AG04450 (cell line): Measurements from ENCODE around the gene PROSER2. TPM values are rescaled to one million over a fixed set of nuclear protein-coding genes. Genes with fewer than 3 reads are reported as not detected.

ENCODE experiments used
- CTCF ChIA-PET: fragments of 300-600, 350-600 bp; formaldehyde crosslinking; extraction: SDS; loops from one replicate; lab custom pipeline; 2022; ENCODE audit warnings: antibody characterized with exemption, inconsistent platforms; lab: Charles Lee
- POLR2A ChIA-PET: fragments of 350-600 bp; formaldehyde crosslinking; extraction: SDS; loops from one replicate; lab custom pipeline; 2021; ENCODE audit warnings: antibody characterized with exemption, inconsistent platforms; lab: Yijun Ruan, JAX
- DNase-seq: peaks from one replicate; pipeline ENCODE4 v3.0.0-alpha.2; 2011; ENCODE audit warnings: low read depth, low spot score
- H3K27ac ChIP-seq: one replicate; pipeline ENCODE4 v1.5.1; 2012; ENCODE audit warnings: low read depth, low read length, control low read depth
- H3K27me3 ChIP-seq: one replicate; pipeline ENCODE4 v1.6.0; 2012; ENCODE audit warnings: low read length; ENCODE audit not compliant: control insufficient read depth, insufficient read depth
- H3K4me3 ChIP-seq: 2 replicates; pipeline ENCODE4 v1.5.1; 2011; ENCODE audit warnings: mild to moderate bottlenecking, low read depth, low read length, control low read depth
- H3K9me3 ChIP-seq: 2 replicates; pipeline ENCODE4 v1.5.1; 2012; ENCODE audit warnings: low read length; ENCODE audit not compliant: control insufficient read depth, insufficient read depth
- CTCF ChIP-seq: IDR thresholded peaks from 2 replicates; pipeline ENCODE4 v1.5.1; 2011; ENCODE audit warnings: low read depth, low read length, control low read depth, inconsistent platforms
- polyA plus RNA-seq: library from polyadenylated mRNA; depleted of rRNA; stranded (reverse); fragments of >200 nt; gene quantifications from 2 replicates; pipeline ENCODE4 v1.2.3, GENCODE V29; 2011

The PROSER2 gene
- polyA plus RNA-seq, 1 experiment = 0.53 TPM

- Histone ChIP-seq H3K27ac (no peak overlapping the region), H3K4me3 (no peak overlapping the region), H3K27me3 (no peaks in the 10 kb centered on the region), H3K9me3 (peaks cover 5% of the 10 kb centered on the region; the same call in 1 of the 2 replicates)
- no peak for DNase-seq
- ChIA-PET POLR2A (no interaction called here), CTCF (interaction anchor here (1.5 kb wide), 1 partner anchor 60 kb away, joined by 3 read pairs; no protein-coding TSS in a partner anchor)
- TF ChIP-seq CTCF = no peak
These were observed 57.2 kb downstream of the PROSER2 start for GRCh38 chr10:11880151-11881029.

GRCh38 chr10:11881030-11881476, 57.9 kb downstream of the PROSER2 start:
- DNase-seq = no peak
- H3K9me3 ChIP-seq = peaks cover 5% of the 10 kb centered on the region; the same call in 1 of the 2 replicates
- POLR2A ChIA-PET = no interaction called here
- H3K27me3 ChIP-seq = no peaks in the 10 kb centered on the region
- no peak overlapping the region for H3K4me3 ChIP-seq
- CTCF ChIA-PET = interaction anchor here (1.5 kb wide), 1 partner anchor 61 kb away, joined by 3 read pairs; no protein-coding TSS in a partner anchor
- no peak overlapping the region for H3K27ac ChIP-seq
- no peak for TF ChIP-seq CTCF

DNA sequence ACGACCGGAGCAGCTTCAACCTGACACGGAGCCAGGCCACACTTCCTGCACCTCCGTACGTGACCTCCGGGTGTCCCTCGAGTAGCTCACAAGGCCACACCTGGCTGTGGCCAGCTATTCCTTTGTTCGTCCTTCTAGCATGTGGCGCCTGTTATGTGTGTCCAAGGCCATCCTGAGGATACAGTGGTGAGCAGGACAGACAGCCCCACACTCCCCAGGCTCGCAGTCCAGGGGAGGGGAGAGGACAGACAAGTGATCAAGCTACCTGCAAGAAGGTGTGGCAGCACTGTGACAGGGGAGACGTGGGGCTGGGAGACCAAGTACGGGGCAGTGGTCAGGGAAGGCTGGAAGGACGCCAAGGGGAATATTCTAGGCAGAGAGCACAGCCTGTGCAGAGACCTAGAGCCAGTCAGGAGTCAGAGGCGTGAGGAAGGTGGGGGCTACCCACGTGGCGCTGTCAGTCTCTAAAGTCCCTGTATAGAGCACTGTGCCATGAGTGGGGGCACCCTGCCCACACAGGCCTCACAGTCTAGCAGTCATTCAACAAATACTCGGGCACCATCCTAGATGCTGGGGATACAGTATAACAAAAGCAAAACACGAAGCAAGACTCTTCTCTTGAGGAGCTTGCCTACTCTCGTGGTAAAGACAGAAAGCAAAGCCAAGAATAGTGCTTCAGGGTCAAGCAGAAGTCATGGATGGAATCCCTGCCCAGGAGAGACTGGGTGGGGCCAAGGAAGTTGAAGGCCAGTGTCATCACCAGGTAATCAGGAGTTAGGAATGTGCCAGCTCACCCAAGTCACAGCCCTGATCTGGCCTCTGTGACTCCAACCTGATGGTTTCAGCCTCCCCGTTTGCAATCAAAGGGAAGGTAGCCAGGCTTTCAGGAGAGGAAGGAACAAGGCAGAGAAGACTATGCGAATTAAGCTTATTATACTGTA, 58.6 kb downstream of the PROSER2 start:
- Histone ChIP-seq H3K9me3 (peaks cover 5% of the 10 kb centered on the region; the same call in 1 of the 2 replicates), H3K4me3 (no peak overlapping the region), H3K27ac (no peak overlapping the region), H3K27me3 (no peaks in the 10 kb centered on the region)
- POLR2A ChIA-PET = no interaction called here
- no peak for TF ChIP-seq CTCF
- CTCF ChIA-PET = interaction anchor here (1.5 kb wide), 1 partner anchor 62 kb away, joined by 3 read pairs; no protein-coding TSS in a partner anchor
- DNase-seq = no peak

- Histone ChIP-seq H3K27me3 (no peaks in the 10 kb centered on the region), H3K9me3 (peaks cover 8% of the 10 kb centered on the region; the same call in 1 of the 2 replicates), H3K27ac (no peak overlapping the region), H3K4me3 (no peak overlapping the region)
- ChIA-PET CTCF (no interaction called here), POLR2A (no interaction called here)
- DNase-seq = no peak
- TF ChIP-seq CTCF = no peak
These were observed 59.7 kb downstream of the PROSER2 start for GRCh38 chr10:11882646-11883375.
